HUES64 (cell line): Measurements from ENCODE around the gene TGM3.

ENCODE experiments used
- H3K27ac ChIP-seq: 2 replicates; pipeline ENCODE4 v1.7.0; 2013; ENCODE audit warnings: low read depth, low read length, inconsistent platforms
- H3K27me3 ChIP-seq: 2 replicates; pipeline ENCODE4 v1.6.1; 2013; ENCODE audit warnings: mild to moderate bottlenecking, low read length; ENCODE audit not compliant: insufficient read depth
- H3K36me3 ChIP-seq: 2 replicates; pipeline ENCODE4 v1.6.1; 2013; ENCODE audit warnings: mild to moderate bottlenecking, low read length; ENCODE audit not compliant: insufficient read depth
- H3K4me1 ChIP-seq: 2 replicates; pipeline ENCODE4 v1.6.1; 2013; ENCODE audit warnings: mild to moderate bottlenecking, low read length, moderate library complexity; ENCODE audit not compliant: insufficient read depth
- H3K4me3 ChIP-seq: 2 replicates; pipeline ENCODE4 v1.5.1; 2013; ENCODE audit warnings: mild to moderate bottlenecking, low read length, moderate library complexity
- H3K9ac ChIP-seq: 2 replicates; pipeline ENCODE4 v1.6.1; 2013; ENCODE audit warnings: mild to moderate bottlenecking, low read depth, low read length
- H3K9me3 ChIP-seq: 2 replicates; pipeline ENCODE4 v1.6.1; 2013; ENCODE audit warnings: low read depth, low read length; ENCODE audit not compliant: insufficient read depth
- WGBS: fragments of 150-250, 120-280 bp; methylation state at CpG from one replicate; pipeline ENCODE4 v1.1.7; 2013; ENCODE audit warnings: missing lambda C conversion rate; 5-methylcytosine and 5-hydroxymethylcytosine counted together

The TGM3 gene

GRCh38 chr20:2311329-2311728, 15.5 kb downstream of the TGM3 start:
- H3K27me3 ChIP-seq = no peaks in the 10 kb centered on the region
- no peak overlapping the region for H3K9ac ChIP-seq
- H3K4me3 ChIP-seq = no peak overlapping the region
- H3K9me3 ChIP-seq = no peaks in the 10 kb centered on the region
- H3K4me1 ChIP-seq = no peaks in the 10 kb centered on the region; the same call in 1 of the 2 replicates
- H3K36me3 ChIP-seq = no peaks in the 10 kb centered on the region
- no peak overlapping the region for H3K27ac ChIP-seq
- WGBS = 94% methylated on average over 3 of the region's 3 CpGs

GRCh38 chr20:2312876-2313275, 17.1 kb downstream of the TGM3 start:
- 92% methylated on average over 8 of the region's 8 CpGs for WGBS
- H3K9ac ChIP-seq = no peak overlapping the region
- H3K27ac ChIP-seq = no peak overlapping the region
- no peak overlapping the region for H3K4me3 ChIP-seq
- H3K27me3 ChIP-seq = no peaks in the 10 kb centered on the region
- peaks cover 5% of the 10 kb centered on the region; the same call in 1 of the 2 replicates for H3K4me1 ChIP-seq
- H3K9me3 ChIP-seq = no peaks in the 10 kb centered on the region
- no peaks in the 10 kb centered on the region for H3K36me3 ChIP-seq

GRCh38 chr20:2313316-2313715, 17.5 kb downstream of the TGM3 start:
- H3K4me3 ChIP-seq = no peak overlapping the region
- no peaks in the 10 kb centered on the region for H3K36me3 ChIP-seq
- 80% methylated on average over 3 of the region's 3 CpGs for WGBS
- no peak overlapping the region for H3K27ac ChIP-seq
- peaks cover 5% of the 10 kb centered on the region; the same call in 1 of the 2 replicates for H3K4me1 ChIP-seq
- H3K9me3 ChIP-seq = no peaks in the 10 kb centered on the region
- H3K27me3 ChIP-seq = no peaks in the 10 kb centered on the region
- H3K9ac ChIP-seq = no peak overlapping the region

DNA sequence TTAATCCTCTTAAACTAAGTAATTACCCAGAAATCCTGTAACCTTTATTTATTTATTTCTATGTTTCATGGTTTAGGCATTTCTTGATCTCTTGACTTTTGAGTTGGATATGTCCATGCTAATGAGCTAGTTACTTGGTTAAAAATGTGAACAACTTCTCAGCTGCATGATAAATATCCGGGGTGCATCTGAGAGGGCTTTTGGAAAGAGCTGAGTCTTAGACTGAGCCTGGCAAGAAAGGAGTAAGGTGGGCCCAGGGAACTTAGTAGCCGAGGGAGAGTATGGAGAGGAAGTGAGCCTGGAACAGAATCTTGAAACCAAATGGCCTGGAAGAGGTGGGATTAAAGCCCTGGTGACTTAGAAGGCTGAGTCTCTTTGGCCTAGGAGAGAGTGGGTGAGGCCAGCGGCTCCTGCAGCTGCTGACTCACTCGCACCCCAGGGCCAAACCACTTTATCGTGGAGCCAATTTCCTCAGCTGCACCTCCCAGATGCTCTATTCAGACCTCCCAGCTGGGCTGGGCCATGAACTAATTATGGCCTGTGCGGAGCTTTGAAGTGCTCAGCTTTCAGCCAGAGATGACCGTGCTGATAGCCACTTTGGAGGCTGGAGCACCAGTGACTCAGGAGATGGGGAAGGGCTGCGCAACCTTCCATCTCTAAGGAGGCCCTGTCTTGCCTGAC, 19.1 kb downstream of the TGM3 start:
- WGBS = 77% methylated on average over 8 of the region's 8 CpGs
- H3K27me3 ChIP-seq = no peaks in the 10 kb centered on the region
- H3K4me3 ChIP-seq = no peak overlapping the region
- H3K9me3 ChIP-seq = no peaks in the 10 kb centered on the region
- H3K4me1 ChIP-seq = peaks cover 5% of the 10 kb centered on the region; the same call in 1 of the 2 replicates
- H3K9ac ChIP-seq = no peak overlapping the region
- H3K27ac ChIP-seq = no peak overlapping the region
- no peaks in the 10 kb centered on the region for H3K36me3 ChIP-seq

GRCh38 chr20:2315440-2315778, 19.6 kb downstream of the TGM3 start:
- H3K36me3 ChIP-seq = no peaks in the 10 kb centered on the region
- H3K4me1 ChIP-seq = peaks cover 5% of the 10 kb centered on the region; the same call in 1 of the 2 replicates
- no peak overlapping the region for H3K4me3 ChIP-seq
- H3K27ac ChIP-seq = no peak overlapping the region
- H3K9me3 ChIP-seq = no peaks in the 10 kb centered on the region
- H3K27me3 ChIP-seq = no peaks in the 10 kb centered on the region
- 100% methylated on average over 1 of the region's 1 CpG for WGBS
- no peak overlapping the region for H3K9ac ChIP-seq

DNA sequence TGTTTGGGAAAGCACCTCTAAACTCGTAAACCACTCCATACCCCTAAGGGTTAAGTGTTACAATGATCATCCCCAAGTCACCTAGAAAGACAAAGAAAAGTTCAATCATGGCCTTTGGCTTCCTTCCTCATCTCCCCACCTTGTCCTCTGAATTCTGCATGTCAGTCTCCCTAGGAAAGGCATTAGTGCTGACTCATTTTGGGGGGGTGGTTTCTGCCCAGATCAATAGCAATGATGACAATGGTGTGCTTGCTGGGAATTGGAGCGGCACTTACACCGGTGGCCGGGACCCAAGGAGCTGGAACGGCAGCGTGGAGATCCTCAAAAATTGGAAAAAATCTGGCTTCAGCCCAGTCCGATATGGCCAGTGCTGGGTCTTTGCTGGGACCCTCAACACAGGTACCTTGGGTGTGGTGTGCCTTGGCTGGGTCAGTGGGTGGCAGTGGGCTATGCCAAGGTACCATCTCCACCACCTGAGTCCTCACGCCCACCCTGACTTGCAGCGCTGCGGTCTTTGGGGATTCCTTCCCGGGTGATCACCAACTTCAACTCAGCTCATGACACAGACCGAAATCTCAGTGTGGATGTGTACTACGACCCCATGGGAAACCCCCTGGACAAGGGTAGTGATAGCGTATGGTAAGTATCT, 21.2 kb downstream of the TGM3 start:
- H3K27me3 ChIP-seq = no peaks in the 10 kb centered on the region
- 92% methylated on average over 14 of the region's 14 CpGs for WGBS
- H3K4me3 ChIP-seq = no peak overlapping the region
- H3K36me3 ChIP-seq = no peaks in the 10 kb centered on the region
- no peaks in the 10 kb centered on the region for H3K9me3 ChIP-seq
- H3K27ac ChIP-seq = no peak overlapping the region
- H3K9ac ChIP-seq = no peak overlapping the region
- peaks cover 5% of the 10 kb centered on the region; the same call in 1 of the 2 replicates for H3K4me1 ChIP-seq

DNA sequence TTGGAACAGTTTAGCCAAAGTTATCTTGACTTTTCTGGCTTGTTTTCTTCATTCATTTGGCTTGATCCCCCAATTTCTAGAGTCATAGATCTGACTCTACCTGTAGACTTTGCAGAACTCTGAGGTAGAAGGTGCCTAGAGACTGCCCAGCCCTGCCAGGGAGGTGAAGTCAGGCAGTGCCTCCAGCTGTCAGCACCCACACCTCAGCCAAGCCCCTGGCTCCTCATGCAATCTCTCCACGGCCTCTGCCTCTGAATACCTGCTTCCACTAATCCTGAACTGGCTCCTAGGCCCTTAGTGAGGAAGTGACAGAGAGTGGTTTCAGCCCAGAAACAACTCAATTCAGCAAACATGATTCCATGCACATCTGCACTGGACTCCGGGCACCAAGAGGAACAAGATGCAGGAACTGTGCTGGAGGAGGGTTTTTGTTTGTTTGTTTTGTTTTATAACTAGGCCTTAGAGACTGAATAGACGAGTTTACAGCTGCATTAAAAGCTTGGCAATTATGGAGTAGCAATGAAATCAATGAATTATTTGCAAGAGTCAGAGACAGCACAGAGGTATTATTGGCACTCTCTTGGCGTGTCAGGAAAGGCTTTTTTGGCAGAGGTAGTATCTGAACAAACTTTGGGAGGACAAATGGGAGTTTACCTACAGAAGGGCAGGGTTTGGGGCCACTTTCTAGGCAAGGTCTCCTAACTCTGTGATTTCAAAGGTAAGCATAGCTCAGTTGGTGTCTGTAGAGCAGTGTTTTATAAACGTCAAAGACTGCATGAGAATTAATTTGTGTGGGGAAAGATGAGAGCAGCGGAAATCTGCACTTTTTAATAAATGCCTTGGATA, 25.2 kb downstream of the TGM3 start:
- Histone ChIP-seq H3K27me3 (no peaks in the 10 kb centered on the region), H3K9me3 (no peaks in the 10 kb centered on the region), H3K4me1 (peaks cover 5% of the 10 kb centered on the region; the same call in 1 of the 2 replicates), H3K4me3 (no peak overlapping the region), H3K9ac (no peak overlapping the region), H3K27ac (no peak overlapping the region), H3K36me3 (no peaks in the 10 kb centered on the region)
- WGBS = 86% methylated on average over 6 of the region's 6 CpGs

DNA sequence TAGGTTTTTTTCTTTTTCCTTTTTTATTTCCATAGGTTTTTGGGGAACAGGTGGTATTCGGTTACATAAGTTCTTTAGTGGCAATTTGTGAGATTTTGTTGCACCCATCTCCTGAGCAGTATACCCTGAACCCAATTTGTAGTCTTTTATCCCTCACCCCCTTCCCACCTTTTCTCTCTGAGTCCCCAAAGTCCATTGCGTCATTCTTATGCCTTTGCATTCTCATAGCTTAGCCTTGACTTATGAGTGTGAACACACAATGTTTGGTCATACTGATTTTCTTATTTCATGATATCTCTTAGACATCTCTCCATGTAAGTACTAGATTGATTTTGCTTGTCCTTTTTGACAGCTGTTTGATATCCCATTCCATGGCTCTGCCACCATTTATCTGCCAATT, 27.2 kb downstream of the TGM3 start:
- H3K27ac ChIP-seq = no peak overlapping the region
- no peaks in the 10 kb centered on the region for H3K9me3 ChIP-seq
- no peaks in the 10 kb centered on the region for H3K36me3 ChIP-seq
- H3K9ac ChIP-seq = no peak overlapping the region
- no peaks in the 10 kb centered on the region for H3K4me1 ChIP-seq
- no peaks in the 10 kb centered on the region for H3K27me3 ChIP-seq
- H3K4me3 ChIP-seq = no peak overlapping the region
- WGBS = 95% methylated on average over 1 of the region's 2 CpGs

- H3K27ac ChIP-seq = no peak overlapping the region
- 88% methylated on average over 2 of the region's 2 CpGs for WGBS
- no peaks in the 10 kb centered on the region for H3K36me3 ChIP-seq
- H3K27me3 ChIP-seq = peaks cover 1% of the 10 kb centered on the region; the same call in 1 of the 2 replicates
- H3K4me1 ChIP-seq = no peaks in the 10 kb centered on the region
- no peaks in the 10 kb centered on the region for H3K9me3 ChIP-seq
- H3K4me3 ChIP-seq = no peak overlapping the region
- no peak overlapping the region for H3K9ac ChIP-seq
Observed at GRCh38 chr20:2326046-2326445, 30.2 kb downstream of the TGM3 start.

DNA sequence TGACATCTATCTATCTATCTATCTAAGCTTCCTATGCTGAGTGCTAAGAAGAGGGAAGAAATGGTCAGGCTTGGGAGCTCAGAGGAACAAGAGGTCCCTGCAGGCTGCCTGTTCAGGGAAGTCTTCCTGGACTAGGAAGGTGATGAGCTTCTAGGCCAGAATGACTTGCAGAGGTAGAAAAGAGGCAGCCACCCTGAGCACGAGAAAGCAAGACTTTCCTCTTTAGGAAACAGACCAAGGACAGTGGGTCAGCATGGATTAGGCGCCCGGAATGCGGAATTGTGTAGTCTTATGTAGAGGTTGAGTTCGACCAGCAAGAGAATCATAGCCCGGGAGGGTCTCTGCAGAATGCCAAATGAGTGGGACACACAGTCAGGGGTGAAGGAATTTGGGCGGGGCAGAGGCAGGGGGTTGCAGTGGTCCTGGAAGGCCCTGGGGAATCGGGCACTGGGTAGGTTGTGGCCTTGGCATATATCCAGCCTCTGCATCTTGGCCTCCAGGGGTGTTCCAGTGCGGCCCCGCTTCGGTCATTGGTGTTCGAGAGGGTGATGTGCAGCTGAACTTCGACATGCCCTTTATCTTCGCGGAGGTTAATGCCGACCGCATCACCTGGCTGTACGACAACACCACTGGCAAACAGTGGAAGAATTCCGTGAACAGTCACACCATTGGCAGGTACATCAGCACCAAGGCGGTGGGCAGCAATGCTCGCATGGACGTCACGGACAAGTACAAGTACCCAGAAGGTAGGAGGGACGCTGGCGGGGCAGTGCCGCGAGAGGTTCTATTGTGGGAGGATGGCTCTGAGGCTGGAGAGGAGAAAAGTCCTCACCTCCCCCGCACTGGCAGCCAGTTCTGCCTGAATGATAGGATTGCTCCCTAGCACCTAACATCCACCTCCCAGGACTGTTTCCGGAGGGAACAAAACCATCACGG, 32.1 kb downstream of the TGM3 start:
- Histone ChIP-seq H3K27ac (no peak overlapping the region), H3K36me3 (no peaks in the 10 kb centered on the region), H3K27me3 (peaks cover 2% of the 10 kb centered on the region; the same call in 1 of the 2 replicates), H3K4me1 (no peaks in the 10 kb centered on the region), H3K9ac (no peak overlapping the region), H3K4me3 (no peak overlapping the region), H3K9me3 (no peaks in the 10 kb centered on the region)
- 94% methylated on average over 30 of the region's 30 CpGs for WGBS
